ES-I3 (cell line): Measurements from ENCODE around the gene FHAD1.

Source experiments
- H3K36me3 ChIP-seq: 2 replicates; pipeline ENCODE4 v1.6.1; 2013; ENCODE audit warnings: mild to moderate bottlenecking, low read length, control low read depth, moderate library complexity; ENCODE audit not compliant: insufficient read depth
- H3K4me1 ChIP-seq: 2 replicates; pipeline ENCODE4 v1.6.1; 2013; ENCODE audit warnings: mild to moderate bottlenecking, control low read depth, low read length; ENCODE audit not compliant: insufficient read depth
- H3K9ac ChIP-seq: 2 replicates; pipeline ENCODE4 v1.6.1; 2013; ENCODE audit warnings: low read depth, mild to moderate bottlenecking, low read length, moderate library complexity
- H3K9me3 ChIP-seq: 2 replicates; pipeline ENCODE4 v1.6.1; 2013; ENCODE audit warnings: mild to moderate bottlenecking, low read length, moderate library complexity; ENCODE audit not compliant: control insufficient read depth, insufficient read depth

The FHAD1 gene

GRCh38 chr1:15336866-15337265, 89.8 kb downstream of the FHAD1 start:
- H3K4me1 ChIP-seq = no peaks in the 10 kb centered on the region; the same call in 1 of the 2 replicates
- no peaks in the 10 kb centered on the region for H3K36me3 ChIP-seq
- H3K9me3 ChIP-seq = no peaks in the 10 kb centered on the region
- H3K9ac ChIP-seq = no peak overlapping the region

GRCh38 chr1:15337656-15338402, 90.8 kb downstream of the FHAD1 start:
- Histone ChIP-seq H3K9ac (no peak overlapping the region), H3K36me3 (no peaks in the 10 kb centered on the region), H3K4me1 (no peaks in the 10 kb centered on the region; the same call in 1 of the 2 replicates), H3K9me3 (no peaks in the 10 kb centered on the region)

GRCh38 chr1:15339570-15339969, 92.5 kb downstream of the FHAD1 start:
- no peak overlapping the region for H3K9ac ChIP-seq
- no peaks in the 10 kb centered on the region; the same call in 1 of the 2 replicates for H3K4me1 ChIP-seq
- no peaks in the 10 kb centered on the region for H3K36me3 ChIP-seq
- H3K9me3 ChIP-seq = no peaks in the 10 kb centered on the region

GRCh38 chr1:15341228-15341627, 94.2 kb downstream of the FHAD1 start:
- Histone ChIP-seq H3K4me1 (no peaks in the 10 kb centered on the region; the same call in 1 of the 2 replicates), H3K9ac (no peak overlapping the region), H3K9me3 (no peaks in the 10 kb centered on the region), H3K36me3 (no peaks in the 10 kb centered on the region)

GRCh38 chr1:15341634-15342407, 94.8 kb downstream of the FHAD1 start:
- Histone ChIP-seq H3K36me3 (no peaks in the 10 kb centered on the region), H3K9ac (no peak overlapping the region), H3K4me1 (no peaks in the 10 kb centered on the region; the same call in 1 of the 2 replicates), H3K9me3 (no peaks in the 10 kb centered on the region)

- Histone ChIP-seq H3K4me1 (no peaks in the 10 kb centered on the region; the same call in 1 of the 2 replicates), H3K9me3 (no peaks in the 10 kb centered on the region), H3K9ac (no peak overlapping the region), H3K36me3 (no peaks in the 10 kb centered on the region)
Measured at GRCh38 chr1:15342408-15342967, 95.5 kb downstream of the FHAD1 start.

- Histone ChIP-seq H3K36me3 (no peaks in the 10 kb centered on the region), H3K9me3 (no peaks in the 10 kb centered on the region), H3K4me1 (no peaks in the 10 kb centered on the region), H3K9ac (no peak overlapping the region)
Measured at GRCh38 chr1:15343099-15343498, 96.1 kb downstream of the FHAD1 start.

GRCh38 chr1:15343729-15344128, 96.7 kb downstream of the FHAD1 start:
- H3K9ac ChIP-seq = no peak overlapping the region
- no peaks in the 10 kb centered on the region for H3K4me1 ChIP-seq
- H3K36me3 ChIP-seq = no peaks in the 10 kb centered on the region
- H3K9me3 ChIP-seq = no peaks in the 10 kb centered on the region

GRCh38 chr1:15344380-15344779, 97.4 kb downstream of the FHAD1 start:
- no peaks in the 10 kb centered on the region for H3K4me1 ChIP-seq

GRCh38 chr1:15344800-15345704, 98.0 kb downstream of the FHAD1 start:
- no peaks in the 10 kb centered on the region for H3K9me3 ChIP-seq
- no peaks in the 10 kb centered on the region; the same call in 1 of the 2 replicates for H3K4me1 ChIP-seq
- no peaks in the 10 kb centered on the region for H3K36me3 ChIP-seq
- no peak overlapping the region for H3K9ac ChIP-seq

More at GRCh38 chr1:15344380-15344779, 97.4 kb downstream of the FHAD1 start:
- no peaks in the 10 kb centered on the region for H3K9me3 ChIP-seq
- no peaks in the 10 kb centered on the region for H3K36me3 ChIP-seq
- no peak overlapping the region for H3K9ac ChIP-seq

- Histone ChIP-seq H3K9me3 (no peaks in the 10 kb centered on the region), H3K36me3 (no peaks in the 10 kb centered on the region), H3K9ac (no peak overlapping the region), H3K4me1 (peaks cover 4% of the 10 kb centered on the region; the same call in 1 of the 2 replicates)
Measured at GRCh38 chr1:15345705-15346345, 98.8 kb downstream of the FHAD1 start.

GRCh38 chr1:15346346-15347030, 99.5 kb downstream of the FHAD1 start:
- Histone ChIP-seq H3K9me3 (no peaks in the 10 kb centered on the region), H3K9ac (no peak overlapping the region), H3K4me1 (peaks cover 4% of the 10 kb centered on the region; the same call in 1 of the 2 replicates)

GRCh38 chr1:15347182-15347581, 100.2 kb downstream of the FHAD1 start:
- no peaks in the 10 kb centered on the region for H3K36me3 ChIP-seq
- H3K4me1 ChIP-seq = peaks cover 4% of the 10 kb centered on the region; the same call in 1 of the 2 replicates
- no peaks in the 10 kb centered on the region for H3K9me3 ChIP-seq
- H3K9ac ChIP-seq = no peak overlapping the region

More at GRCh38 chr1:15346346-15347030, 99.5 kb downstream of the FHAD1 start:
- no peaks in the 10 kb centered on the region for H3K36me3 ChIP-seq
